Measurements from ENCODE around the gene PIGV. TPM values are rescaled to one million over a fixed set of nuclear protein-coding genes. Genes with fewer than 3 reads are reported as not detected.

The PIGV gene
- polyA plus RNA-seq, 1 donor from 2014 or later = 4.7 TPM

DNA sequence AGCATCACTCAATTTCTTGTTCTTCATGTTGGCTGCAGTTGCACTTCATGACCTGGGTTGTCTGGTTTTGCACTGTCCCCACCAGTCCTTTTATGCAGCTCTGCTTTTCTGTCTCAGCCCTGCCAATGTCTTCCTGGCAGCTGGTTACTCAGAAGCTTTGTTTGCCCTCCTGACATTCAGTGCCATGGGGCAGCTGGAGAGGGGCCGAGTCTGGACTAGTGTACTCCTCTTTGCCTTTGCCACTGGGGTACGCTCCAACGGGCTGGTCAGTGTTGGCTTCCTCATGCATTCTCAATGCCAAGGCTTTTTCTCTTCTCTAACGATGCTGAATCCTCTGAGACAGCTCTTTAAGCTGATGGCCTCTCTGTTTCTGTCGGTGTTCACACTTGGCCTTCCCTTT, 6.6 kb downstream of the PIGV start:
- TF ChIP-seq MXI1 (conservative IDR thresholded peaks at IDR 0.05; ENCODE audit: poor library complexity, severe bottlenecking) (no peak), SMC3 (conservative IDR thresholded peaks at IDR 0.05; ENCODE audit: poor library complexity) (no peak), TAF1 (IDR thresholded peaks at IDR 0.05; ENCODE audit: low read depth) (no peak), RAD21 (conservative IDR thresholded peaks at IDR 0.05) (no peak), POLR2AphosphoS5 (IDR thresholded peaks at IDR 0.05) (no peak), EP300 (conservative IDR thresholded peaks at IDR 0.05; ENCODE audit: poor library complexity, severe bottlenecking) (no peak), EZH2 (IDR thresholded peaks at IDR 0.05; ENCODE audit: borderline replicate concordance, insufficient read depth, low read length, poor library complexity, severe bottlenecking) (no peak)
- TF ChIP-seq, protein P1, sequence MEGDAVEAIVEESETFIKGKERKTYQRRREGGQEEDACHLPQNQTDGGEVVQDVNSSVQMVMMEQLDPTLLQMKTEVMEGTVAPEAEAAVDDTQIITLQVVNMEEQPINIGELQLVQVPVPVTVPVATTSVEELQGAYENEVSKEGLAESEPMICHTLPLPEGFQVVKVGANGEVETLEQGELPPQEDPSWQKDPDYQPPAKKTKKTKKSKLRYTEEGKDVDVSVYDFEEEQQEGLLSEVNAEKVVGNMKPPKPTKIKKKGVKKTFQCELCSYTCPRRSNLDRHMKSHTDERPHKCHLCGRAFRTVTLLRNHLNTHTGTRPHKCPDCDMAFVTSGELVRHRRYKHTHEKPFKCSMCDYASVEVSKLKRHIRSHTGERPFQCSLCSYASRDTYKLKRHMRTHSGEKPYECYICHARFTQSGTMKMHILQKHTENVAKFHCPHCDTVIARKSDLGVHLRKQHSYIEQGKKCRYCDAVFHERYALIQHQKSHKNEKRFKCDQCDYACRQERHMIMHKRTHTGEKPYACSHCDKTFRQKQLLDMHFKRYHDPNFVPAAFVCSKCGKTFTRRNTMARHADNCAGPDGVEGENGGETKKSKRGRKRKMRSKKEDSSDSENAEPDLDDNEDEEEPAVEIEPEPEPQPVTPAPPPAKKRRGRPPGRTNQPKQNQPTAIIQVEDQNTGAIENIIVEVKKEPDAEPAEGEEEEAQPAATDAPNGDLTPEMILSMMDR (IDR thresholded peaks at IDR 0.05; ENCODE audit: poor library complexity, severe bottlenecking) = no peak
- TF ChIP-seq, protein P2, sequence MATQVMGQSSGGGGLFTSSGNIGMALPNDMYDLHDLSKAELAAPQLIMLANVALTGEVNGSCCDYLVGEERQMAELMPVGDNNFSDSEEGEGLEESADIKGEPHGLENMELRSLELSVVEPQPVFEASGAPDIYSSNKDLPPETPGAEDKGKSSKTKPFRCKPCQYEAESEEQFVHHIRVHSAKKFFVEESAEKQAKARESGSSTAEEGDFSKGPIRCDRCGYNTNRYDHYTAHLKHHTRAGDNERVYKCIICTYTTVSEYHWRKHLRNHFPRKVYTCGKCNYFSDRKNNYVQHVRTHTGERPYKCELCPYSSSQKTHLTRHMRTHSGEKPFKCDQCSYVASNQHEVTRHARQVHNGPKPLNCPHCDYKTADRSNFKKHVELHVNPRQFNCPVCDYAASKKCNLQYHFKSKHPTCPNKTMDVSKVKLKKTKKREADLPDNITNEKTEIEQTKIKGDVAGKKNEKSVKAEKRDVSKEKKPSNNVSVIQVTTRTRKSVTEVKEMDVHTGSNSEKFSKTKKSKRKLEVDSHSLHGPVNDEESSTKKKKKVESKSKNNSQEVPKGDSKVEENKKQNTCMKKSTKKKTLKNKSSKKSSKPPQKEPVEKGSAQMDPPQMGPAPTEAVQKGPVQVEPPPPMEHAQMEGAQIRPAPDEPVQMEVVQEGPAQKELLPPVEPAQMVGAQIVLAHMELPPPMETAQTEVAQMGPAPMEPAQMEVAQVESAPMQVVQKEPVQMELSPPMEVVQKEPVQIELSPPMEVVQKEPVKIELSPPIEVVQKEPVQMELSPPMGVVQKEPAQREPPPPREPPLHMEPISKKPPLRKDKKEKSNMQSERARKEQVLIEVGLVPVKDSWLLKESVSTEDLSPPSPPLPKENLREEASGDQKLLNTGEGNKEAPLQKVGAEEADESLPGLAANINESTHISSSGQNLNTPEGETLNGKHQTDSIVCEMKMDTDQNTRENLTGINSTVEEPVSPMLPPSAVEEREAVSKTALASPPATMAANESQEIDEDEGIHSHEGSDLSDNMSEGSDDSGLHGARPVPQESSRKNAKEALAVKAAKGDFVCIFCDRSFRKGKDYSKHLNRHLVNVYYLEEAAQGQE (IDR thresholded peaks at IDR 0.05; ENCODE audit: borderline replicate concordance) = no peak
- Histone ChIP-seq H3K4me3 (ENCODE audit: low read length) (no peak overlapping the region), H3K79me2 (replicated peaks; ENCODE audit: insufficient read depth, low read length) (no peaks in the 10 kb centered on the region), H3K27me3 (ENCODE audit: insufficient read depth, low read depth, low read length) (no peaks in the 10 kb centered on the region), H3K36me3 (ENCODE audit: insufficient read depth, low read length) (no peaks in the 10 kb centered on the region), H3K9ac (ENCODE audit: low read length) (no peak overlapping the region), H3K27ac (ENCODE audit: low read length) (no peak overlapping the region), H3K9me2 (ENCODE audit: insufficient read depth, low read length) (no peaks in the 10 kb centered on the region), H2AFZ (ENCODE audit: low read depth, low read length) (no peak overlapping the region), H3F3A (ENCODE audit: insufficient read depth, low read length, poor library complexity, severe bottlenecking) (no peaks in the 10 kb centered on the region), H4K20me1 (ENCODE audit: insufficient read depth) (no peaks in the 10 kb centered on the region), H3K4me2 (ENCODE audit: low read length) (no peak overlapping the region), H3K9me3 (ENCODE audit: low read length) (no peaks in the 10 kb centered on the region)

DNA sequence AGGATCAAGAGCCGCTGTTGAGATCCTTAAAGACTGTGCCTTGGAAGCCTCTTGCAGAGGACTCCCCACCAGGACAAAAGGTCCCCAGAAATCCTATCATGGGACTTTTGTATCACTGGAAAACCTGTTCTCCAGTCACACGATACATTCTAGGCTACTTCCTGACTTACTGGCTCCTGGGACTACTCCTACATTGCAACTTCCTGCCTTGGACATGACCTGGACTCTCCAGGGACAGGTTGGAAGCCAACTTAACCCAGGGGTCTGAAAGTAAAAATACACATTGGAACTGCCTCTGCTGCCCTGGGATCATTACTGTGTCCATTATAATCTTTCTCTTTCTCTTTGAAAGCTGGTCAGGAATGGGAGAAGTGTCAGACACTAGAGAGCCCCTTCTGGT, 9.9 kb downstream of the PIGV start:
- no peak overlapping the region for H3K4me2 ChIP-seq (ENCODE audit: low read length)
- H3K9me2 ChIP-seq (ENCODE audit: insufficient read depth, low read length) = no peaks in the 10 kb centered on the region
- H3K79me2 ChIP-seq (replicated peaks; ENCODE audit: insufficient read depth, low read length) = no peaks in the 10 kb centered on the region
- H3K27me3 ChIP-seq (ENCODE audit: insufficient read depth, low read depth, low read length) = no peaks in the 10 kb centered on the region
- no peak overlapping the region for H3K9ac ChIP-seq (ENCODE audit: low read length)
- no peaks in the 10 kb centered on the region for H3F3A ChIP-seq (ENCODE audit: insufficient read depth, low read length, poor library complexity, severe bottlenecking)
- H2AFZ ChIP-seq (ENCODE audit: low read depth, low read length) = no peak overlapping the region
- TF ChIP-seq EZH2 (IDR thresholded peaks at IDR 0.05; ENCODE audit: borderline replicate concordance, insufficient read depth, low read length, poor library complexity, severe bottlenecking) (no peak), EP300 (conservative IDR thresholded peaks at IDR 0.05; ENCODE audit: poor library complexity, severe bottlenecking) (no peak), POLR2AphosphoS5 (IDR thresholded peaks at IDR 0.05) (no peak), TAF1 (IDR thresholded peaks at IDR 0.05; ENCODE audit: low read depth) (no peak), RAD21 (conservative IDR thresholded peaks at IDR 0.05) (no peak), MXI1 (conservative IDR thresholded peaks at IDR 0.05; ENCODE audit: poor library complexity, severe bottlenecking) (no peak), SMC3 (conservative IDR thresholded peaks at IDR 0.05; ENCODE audit: poor library complexity) (no peak)
- TF ChIP-seq, protein P1 (IDR thresholded peaks at IDR 0.05; ENCODE audit: poor library complexity, severe bottlenecking) = no peak
- TF ChIP-seq, protein P2 (IDR thresholded peaks at IDR 0.05; ENCODE audit: borderline replicate concordance) = no peak
- no peaks in the 10 kb centered on the region for H3K36me3 ChIP-seq (ENCODE audit: insufficient read depth, low read length)
- H3K9me3 ChIP-seq (ENCODE audit: low read length) = no peaks in the 10 kb centered on the region
- no peak overlapping the region for H3K4me3 ChIP-seq (ENCODE audit: low read length)
- H3K27ac ChIP-seq (ENCODE audit: low read length) = no peak overlapping the region
- H4K20me1 ChIP-seq (ENCODE audit: insufficient read depth) = no peaks in the 10 kb centered on the region
